Hepatocyte (in vitro differentiated cells): ENCODE measurements around the gene PRLH. TPM values are rescaled to one million over a fixed set of nuclear protein-coding genes. Genes with fewer than 3 reads are reported as not detected.
A peak's percentile ranks its signal among the peaks of the same experiment; 100 is the strongest.

Experiments
- DNase-seq: peaks from one replicate; pipeline ENCODE4 v3.0.0-alpha.2; 2016; ENCODE audit warnings: low spot score
- H2AFZ ChIP-seq: fragments of 200-600 bp; sonication (generic); 2 replicates; pipeline ENCODE4 v1.6.0; 2016; ENCODE audit warnings: antibody characterized with exemption, mild to moderate bottlenecking
- H3K27ac ChIP-seq: fragments of 200-600 bp; sonication (generic); 2 replicates; pipeline ENCODE4 v1.5.1; 2016; ENCODE audit warnings: mild to moderate bottlenecking
- H3K27me3 ChIP-seq: fragments of 200-600 bp; sonication (generic); 2 replicates; pipeline ENCODE4 v1.6.1; 2016
- H3K36me3 ChIP-seq: fragments of 200-600 bp; sonication (generic); replicated peaks from 2 replicates; pipeline ENCODE4 v1.5.1; 2016; ENCODE audit warnings: low read depth; ENCODE audit not compliant: insufficient read depth
- H3K4me1 ChIP-seq: fragments of 200-600 bp; sonication (generic); 2 replicates; pipeline ENCODE4 v1.5.1; 2016; ENCODE audit warnings: mild to moderate bottlenecking, moderate library complexity; ENCODE audit not compliant: insufficient read depth
- H3K4me2 ChIP-seq: fragments of 200-600 bp; sonication (generic); 2 replicates; pipeline ENCODE4 v1.6.0; 2016
- H3K4me3 ChIP-seq: fragments of 200-600 bp; sonication (generic); 2 replicates; pipeline ENCODE4 v1.5.1; 2016; ENCODE audit warnings: mild to moderate bottlenecking
- H3K79me2 ChIP-seq: fragments of 200-600 bp; sonication (generic); 2 replicates; pipeline ENCODE4 v1.6.0; 2017; ENCODE audit warnings: mild to moderate bottlenecking
- H3K9me2 ChIP-seq: fragments of 200-600 bp; sonication (generic); replicated peaks from 2 replicates; pipeline ENCODE4 v1.6.0; 2017; ENCODE audit warnings: mild to moderate bottlenecking; ENCODE audit not compliant: insufficient read depth
- H3K9me3 ChIP-seq: fragments of 200-600 bp; sonication (generic); 2 replicates; pipeline ENCODE4 v1.5.1; 2016; ENCODE audit warnings: low read depth, mild to moderate bottlenecking
- H4K20me1 ChIP-seq: fragments of 200-600 bp; sonication (generic); 2 replicates; pipeline ENCODE4 v1.6.0; 2016; ENCODE audit warnings: mild to moderate bottlenecking; ENCODE audit not compliant: insufficient read depth, poor library complexity, severe bottlenecking
- CTCF ChIP-seq: fragments of 200-600 bp; sonication (generic); IDR thresholded peaks from 2 replicates; pipeline ENCODE4 v1.5.1; 2016; ENCODE audit warnings: antibody characterized with exemption, mild to moderate bottlenecking; ENCODE audit not compliant: poor library complexity
- EZH2 ChIP-seq: fragments of 200-600 bp; sonication (generic); IDR thresholded peaks from 2 replicates; pipeline ENCODE4 v1.6.1; 2016; ENCODE audit warnings: antibody characterized with exemption, mild to moderate bottlenecking, borderline replicate concordance
- EZH2phosphoT487 ChIP-seq: fragments of 200-600 bp; sonication (generic); IDR thresholded peaks from one replicate; pipeline ENCODE4 v1.6.1; 2018; ENCODE audit warnings: antibody characterized with exemption, mild to moderate bottlenecking, low read depth, moderate library complexity; ENCODE audit not compliant: unreplicated experiment, severe bottlenecking
- WGBS: methylation state at CpG from one replicate; pipeline ENCODE4 v1.1.6; 2016; ENCODE audit warnings: low lambda C conversion rate; ENCODE audit errors: missing lambda C conversion rate; 5-methylcytosine and 5-hydroxymethylcytosine counted together
- polyA plus RNA-seq: library from polyadenylated mRNA; unstranded; fragments of >200 nt; fragmentation: Nextera tagmentation; extraction: Ambion mirVana; gene quantifications from 2 replicates; pipeline ENCODE4 v1.2.1, GENCODE V29; 2016
- total RNA-seq: library from RNA; depleted of rRNA; stranded (reverse); fragments of >200 nt; gene quantifications from 2 replicates; pipeline ENCODE4 v1.2.3, GENCODE V29; 2014

Gene PRLH
- total and polyA plus RNA-seq, 2 experiments from 2014 or later, result not detected

GRCh38 chr2:237600205-237600846, 34.0 kb downstream of the PRLH start:
- H3K27ac ChIP-seq, result peak overlapping the region; percentile 84
- peak overlapping the region; percentile 65 for H3K4me2 ChIP-seq
- 37% methylated on average over 16 of the region's 16 CpGs for WGBS

GRCh38 chr2:237601453-237602116, 35.2 kb downstream of the PRLH start:
- Histone ChIP-seq H3K79me2 (no peaks in the 10 kb centered on the region), H4K20me1 (no peaks in the 10 kb centered on the region), H3K9me3 (no peaks in the 10 kb centered on the region), H3K27me3 (no peaks in the 10 kb centered on the region), H3K27ac (peak overlapping the region; percentile 84), H3K36me3 (no peaks in the 10 kb centered on the region), H3K4me1 (peaks cover 33% of the 10 kb centered on the region), H2AFZ (no peak overlapping the region), H3K4me3 (no peak overlapping the region), H3K9me2 (no peaks in the 10 kb centered on the region), H3K4me2 (peak overlapping the region; percentile 27)
- 54% methylated on average over 14 of the region's 14 CpGs for WGBS
- no peak for TF ChIP-seq EZH2phosphoT487
- TF ChIP-seq CTCF, result no peak
- peak; percentile 56 for DNase-seq

More at GRCh38 chr2:237600205-237600846, 34.0 kb downstream of the PRLH start:
- Histone ChIP-seq H3K36me3 (no peaks in the 10 kb centered on the region), H2AFZ (no peak overlapping the region), H3K4me1 (peaks cover 37% of the 10 kb centered on the region), H4K20me1 (no peaks in the 10 kb centered on the region), H3K4me3 (no peak overlapping the region), H3K79me2 (no peaks in the 10 kb centered on the region), H3K9me3 (no peaks in the 10 kb centered on the region), H3K27me3 (no peaks in the 10 kb centered on the region), H3K9me2 (no peaks in the 10 kb centered on the region)
- TF ChIP-seq CTCF (peak; percentile 39), EZH2phosphoT487 (no peak)
- peak; percentile 68 for DNase-seq

GRCh38 chr2:237602409-237602808, 36.0 kb downstream of the PRLH start:
- TF ChIP-seq EZH2phosphoT487 (no peak), EZH2 (no peak), CTCF (no peak)
- WGBS, result 83% methylated on average over 7 of the region's 7 CpGs
- no peak overlapping the region for H3K27ac ChIP-seq

More at GRCh38 chr2:237602409-237602808, 36.0 kb downstream of the PRLH start:
- DNase-seq, result no peak
- Histone ChIP-seq H4K20me1 (no peaks in the 10 kb centered on the region), H3K4me1 (peaks cover 33% of the 10 kb centered on the region), H2AFZ (no peak overlapping the region), H3K36me3 (no peaks in the 10 kb centered on the region), H3K4me2 (no peak overlapping the region), H3K9me2 (no peaks in the 10 kb centered on the region), H3K79me2 (no peaks in the 10 kb centered on the region), H3K4me3 (no peak overlapping the region), H3K9me3 (no peaks in the 10 kb centered on the region), H3K27me3 (no peaks in the 10 kb centered on the region)
